ENCODE measurements around the gene RAB11FIP3. TPM values are rescaled to one million over a fixed set of nuclear protein-coding genes. Genes with fewer than 3 reads are reported as not detected.

The RAB11FIP3 gene
- polyA plus RNA-seq, 3 donors, result 100 to 155 (median 149) TPM

GRCh38 chr16:549544-550263 lies 124.3 kb downstream of the RAB11FIP3 start:
- DNase-seq, result no peak

GRCh38 chr16:551210-551609 lies 125.8 kb downstream of the RAB11FIP3 start:
- DNase-seq, result no peak

GRCh38 chr16:552171-552570 lies 126.7 kb downstream of the RAB11FIP3 start:
- no peak for DNase-seq

GRCh38 chr16:553601-554296 lies 128.3 kb downstream of the RAB11FIP3 start:
- DNase-seq, result no peak

GRCh38 chr16:554297-554621 lies 128.8 kb downstream of the RAB11FIP3 start:
- DNase-seq, result no peak

GRCh38 chr16:554640-555365 lies 129.4 kb downstream of the RAB11FIP3 start:
- DNase-seq, result no peak

GRCh38 chr16:555528-556473 lies 130.4 kb downstream of the RAB11FIP3 start:
- DNase-seq, result no peak

- DNase-seq, result no peak
These were observed 131.2 kb downstream of the RAB11FIP3 start for GRCh38 chr16:556474-557173.

GRCh38 chr16:557463-558297 lies 132.2 kb downstream of the RAB11FIP3 start:
- DNase-seq, result no peak

GRCh38 chr16:558298-559020 lies 133.0 kb downstream of the RAB11FIP3 start:
- no peak for DNase-seq

- no peak for DNase-seq
These were observed 133.6 kb downstream of the RAB11FIP3 start for GRCh38 chr16:559021-559380.

- no peak for DNase-seq
These were observed 134.2 kb downstream of the RAB11FIP3 start for GRCh38 chr16:559411-560203.

GRCh38 chr16:560204-560700 lies 134.8 kb downstream of the RAB11FIP3 start, which contains the start of gene PRR35:
PRR35 (plus strand) TSS chr16:560394; CDS start chr16:563295, 2,901 bp downstream.
- DNase-seq, result no peak

- no peak for DNase-seq
These were observed 135.4 kb downstream of the RAB11FIP3 start for GRCh38 chr16:560701-561412.

- no peak for DNase-seq
These were observed 136.0 kb downstream of the RAB11FIP3 start for GRCh38 chr16:561413-561794.

- DNase-seq, result no peak
These were observed 136.8 kb downstream of the RAB11FIP3 start for GRCh38 chr16:561957-562938.
